Esophagus (tissue), 2 donors: ENCODE results near the gene SLC16A2. TPM values are rescaled to one million over a fixed set of nuclear protein-coding genes. Genes with fewer than 3 reads are reported as not detected.

Source experiments
- H3K27ac ChIP-seq, 2 donors: one replicate each; pipeline ENCODE4 v1.5.1; 2013; ENCODE audit warnings: low read depth in 2 of 2, mild to moderate bottlenecking in 2 of 2, inconsistent platforms in 1 of 2, low read length in 1 of 2, moderate library complexity in 1 of 2
- H3K27me3 ChIP-seq, 2 donors: one replicate each; pipeline ENCODE4 v1.6.1; 2013; ENCODE audit warnings: low read length in 2 of 2, control low read depth in 1 of 2, mild to moderate bottlenecking in 1 of 2; ENCODE audit not compliant: insufficient read depth in 2 of 2, control insufficient read depth in 1 of 2
- H3K36me3 ChIP-seq, 2 donors: one replicate each; pipeline ENCODE4 v1.6.1; 2013; ENCODE audit warnings: low read length in 1 of 2; ENCODE audit not compliant: control insufficient read depth in 2 of 2, insufficient read depth in 2 of 2
- H3K4me1 ChIP-seq, 2 donors: one replicate each; pipeline ENCODE4 v1.6.1; 2013; ENCODE audit warnings: low read length in 1 of 2; ENCODE audit not compliant: control insufficient read depth in 2 of 2, insufficient read depth in 2 of 2
- H3K4me3 ChIP-seq, 2 donors: one replicate each; pipeline ENCODE4 v1.5.1; 2013; ENCODE audit warnings: low read length in 2 of 2, mild to moderate bottlenecking in 2 of 2, low read depth in 1 of 2, moderate library complexity in 1 of 2
- H3K9me3 ChIP-seq, 2 donors: one replicate each; pipeline ENCODE4 v1.6.1; 2013; ENCODE audit warnings: mild to moderate bottlenecking in 2 of 2, low read depth in 1 of 2, low read length in 1 of 2, moderate library complexity in 1 of 2; ENCODE audit not compliant: control insufficient read depth in 2 of 2, insufficient read depth in 1 of 2
- WGBS, 2 donors: extraction: QIAGEN DNeasy Blood & Tissue Kit; methylation state at CpG; one replicate each; pipeline ENCODE4 v1.1.7; 2013; 5-methylcytosine and 5-hydroxymethylcytosine counted together
- polyA plus RNA-seq, 2 donors: library from polyadenylated mRNA; stranded (reverse); fragments of 200-250 nt; gene quantifications; one replicate each; pipeline ENCODE4 v1.2.3, GENCODE V29; 2013
- donor health status: healthy with polysubstance abuse.
- donor health status: Bipolar disorder and iron deficiency.

The SLC16A2 gene
- polyA plus RNA-seq, 2 donors = 2.4 TPM

DNA sequence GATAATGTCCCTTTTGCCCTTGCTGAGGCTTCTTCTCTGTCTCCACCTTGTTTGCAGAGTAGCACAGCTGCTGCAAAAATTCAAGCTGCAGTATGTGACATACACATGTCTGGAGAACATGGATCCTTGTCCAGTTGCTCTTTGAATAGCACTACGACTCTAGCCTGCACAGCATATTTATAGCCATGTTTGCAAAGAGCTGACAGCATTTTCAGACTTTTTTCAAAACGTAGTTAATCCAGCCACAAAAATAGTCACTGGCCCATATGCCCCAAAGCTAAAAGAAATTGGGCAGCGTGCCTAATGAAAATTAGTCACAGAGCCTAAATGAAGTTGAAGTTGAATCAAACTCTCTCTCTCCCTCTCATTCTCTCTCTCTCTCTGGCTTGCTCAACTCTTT is 17.5 kb downstream of the SLC16A2 start:
- no peaks in the 10 kb centered on the region for H3K4me1 ChIP-seq
- no peak overlapping the region for H3K4me3 ChIP-seq
- peaks cover 0 to 2% of the 10 kb centered on the region in 2 donors for H3K27me3 ChIP-seq
- no peaks in the 10 kb centered on the region for H3K36me3 ChIP-seq
- no peak overlapping the region for H3K27ac ChIP-seq
- WGBS, 2 donors = 27 to 58% methylated on average over 3 of the region's 3 CpGs
- H3K9me3 ChIP-seq = no peaks in the 10 kb centered on the region

DNA sequence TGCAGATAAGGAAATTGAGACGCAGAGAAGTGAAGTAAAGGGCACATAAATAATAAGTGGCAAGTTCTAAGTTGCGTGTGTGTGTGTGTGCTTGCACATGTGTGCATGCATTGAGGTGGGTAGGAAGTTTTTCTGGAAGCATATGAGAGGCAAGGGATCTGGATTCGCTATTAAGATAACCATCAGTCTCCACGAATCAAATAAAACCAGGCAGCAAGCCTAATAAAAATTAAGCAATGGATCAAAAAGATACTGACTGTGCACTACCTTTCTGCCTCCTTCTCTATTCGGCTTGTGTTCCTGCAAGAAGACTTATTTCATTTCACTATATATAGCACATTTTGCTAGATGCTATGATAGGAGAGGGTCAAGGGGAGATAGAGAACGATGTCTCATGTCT is 23.8 kb downstream of the SLC16A2 start:
- Histone ChIP-seq H3K4me3 (no peak overlapping the region), H3K27me3 (no peaks in the 10 kb centered on the region), H3K27ac (no peak overlapping the region), H3K4me1 (no peaks in the 10 kb centered on the region), H3K36me3 (no peaks in the 10 kb centered on the region), H3K9me3 (no peaks in the 10 kb centered on the region)
- WGBS, 2 donors = 75 to 88% methylated on average over 6 of the region's 6 CpGs

DNA sequence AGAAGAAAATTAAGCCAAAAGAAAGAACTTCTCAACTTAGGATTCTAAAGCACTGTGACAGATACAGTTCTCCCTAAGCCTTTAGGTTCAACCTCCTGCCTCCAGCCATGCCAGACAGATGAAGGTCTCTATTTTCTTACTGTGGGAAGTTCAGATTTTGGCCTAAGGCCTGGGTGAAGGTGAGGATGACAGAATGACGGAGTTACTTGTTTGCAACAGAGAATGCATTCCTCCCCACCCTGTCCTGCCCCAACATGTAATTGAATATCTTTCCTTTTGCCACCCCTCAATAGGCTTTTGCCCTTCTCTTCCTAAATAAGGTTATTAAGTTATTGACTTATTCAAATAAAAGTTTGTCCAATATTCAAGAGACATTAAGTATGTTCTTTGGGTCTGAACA is 25.6 kb downstream of the SLC16A2 start:
- H3K9me3 ChIP-seq = no peaks in the 10 kb centered on the region
- H3K27ac ChIP-seq = no peak overlapping the region
- peaks cover 0 to under 1% of the 10 kb centered on the region in 2 donors for H3K4me1 ChIP-seq
- H3K36me3 ChIP-seq = no peaks in the 10 kb centered on the region
- H3K4me3 ChIP-seq = no peak overlapping the region
- H3K27me3 ChIP-seq = no peaks in the 10 kb centered on the region
- 52 to 56% methylated on average over 1 of the region's 1 CpG for WGBS, 2 donors

DNA sequence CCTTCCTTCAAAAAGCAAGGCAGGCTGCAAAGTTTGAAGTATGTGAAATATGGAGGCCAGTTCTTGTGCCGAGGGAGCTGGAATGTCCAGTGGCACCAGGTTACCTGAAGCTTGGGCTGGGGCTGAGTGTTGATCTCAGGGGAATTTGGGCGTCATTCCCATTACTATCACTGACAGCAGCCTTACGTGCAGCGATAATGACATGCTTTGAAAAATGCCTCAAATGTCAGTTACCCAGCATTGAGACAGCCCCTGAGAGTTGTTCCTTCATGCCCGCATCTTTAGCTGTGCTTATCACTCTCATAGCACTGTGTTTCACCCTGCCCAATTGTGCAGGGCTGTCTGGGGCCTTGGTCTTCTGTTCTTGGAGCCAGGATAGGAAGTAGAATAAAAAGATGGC is 27.4 kb downstream of the SLC16A2 start:
- Histone ChIP-seq H3K9me3 (no peaks in the 10 kb centered on the region), H3K36me3 (no peaks in the 10 kb centered on the region), H3K27me3 (no peaks in the 10 kb centered on the region), H3K4me3 (no peak overlapping the region), H3K4me1 (peaks cover 0 to 4% of the 10 kb centered on the region in 2 donors), H3K27ac (no peak overlapping the region)
- 86 to 94% methylated on average over 5 of the region's 5 CpGs for WGBS, 2 donors

DNA sequence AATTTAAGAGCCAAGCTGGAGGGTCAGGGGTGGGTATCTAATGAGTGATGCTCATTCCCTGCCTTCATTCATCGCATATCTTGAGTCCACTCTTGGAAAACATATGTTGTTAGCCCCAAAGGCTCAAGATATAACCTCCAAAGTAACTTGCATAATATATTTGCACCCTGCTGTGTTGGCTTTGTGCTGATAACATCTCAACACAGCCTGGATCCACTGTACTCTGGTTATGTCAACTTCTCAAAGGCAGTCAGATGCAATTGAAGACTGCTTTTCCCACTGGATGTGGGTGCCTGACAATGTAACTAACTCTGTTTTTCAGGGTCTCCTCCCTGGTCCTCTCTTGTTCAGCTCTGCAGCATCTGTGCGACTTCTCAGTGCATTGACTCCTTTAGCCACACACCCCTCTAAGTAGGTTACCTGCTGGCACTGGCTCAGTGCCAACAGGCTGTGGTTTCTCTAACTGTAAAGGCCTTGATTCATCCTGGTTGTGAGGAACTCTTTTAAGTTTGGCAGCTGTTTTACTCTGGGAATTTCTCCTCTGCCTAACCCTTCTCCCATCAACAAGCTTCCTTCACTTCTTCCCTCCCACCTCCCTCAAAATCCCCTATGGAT is 28.1 kb downstream of the SLC16A2 start:
- Histone ChIP-seq H3K4me3 (no peak overlapping the region), H3K4me1 (peaks cover 0 to 4% of the 10 kb centered on the region in 2 donors), H3K36me3 (no peaks in the 10 kb centered on the region), H3K9me3 (no peaks in the 10 kb centered on the region), H3K27me3 (no peaks in the 10 kb centered on the region), H3K27ac (no peak overlapping the region)
- 62 to 76% methylated on average over 2 of the region's 2 CpGs for WGBS, 2 donors

DNA sequence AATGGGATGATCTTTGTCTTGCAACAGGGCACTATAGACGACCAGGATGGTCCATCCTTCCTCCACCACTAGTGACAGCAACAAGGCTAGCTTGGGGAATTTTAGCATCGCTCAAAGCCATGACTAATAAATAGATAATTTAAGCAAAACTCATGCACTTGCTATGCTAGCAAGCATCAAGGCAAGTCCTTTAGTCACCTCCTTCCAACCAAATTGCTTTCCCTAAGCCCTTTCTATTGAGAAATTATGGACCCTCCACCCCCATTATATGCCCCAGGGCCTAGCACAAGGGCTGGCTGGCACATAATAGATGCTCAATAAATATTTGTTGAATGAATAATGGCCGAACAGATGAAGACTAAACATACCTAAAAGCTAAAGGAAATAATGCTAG is 28.6 kb downstream of the SLC16A2 start:
- Histone ChIP-seq H3K27me3 (no peaks in the 10 kb centered on the region), H3K36me3 (no peaks in the 10 kb centered on the region), H3K4me1 (peaks cover 0 to 4% of the 10 kb centered on the region in 2 donors), H3K9me3 (no peaks in the 10 kb centered on the region), H3K4me3 (no peak overlapping the region), H3K27ac (no peak overlapping the region)
- 36 to 50% methylated on average over 3 of the region's 3 CpGs for WGBS, 2 donors

DNA sequence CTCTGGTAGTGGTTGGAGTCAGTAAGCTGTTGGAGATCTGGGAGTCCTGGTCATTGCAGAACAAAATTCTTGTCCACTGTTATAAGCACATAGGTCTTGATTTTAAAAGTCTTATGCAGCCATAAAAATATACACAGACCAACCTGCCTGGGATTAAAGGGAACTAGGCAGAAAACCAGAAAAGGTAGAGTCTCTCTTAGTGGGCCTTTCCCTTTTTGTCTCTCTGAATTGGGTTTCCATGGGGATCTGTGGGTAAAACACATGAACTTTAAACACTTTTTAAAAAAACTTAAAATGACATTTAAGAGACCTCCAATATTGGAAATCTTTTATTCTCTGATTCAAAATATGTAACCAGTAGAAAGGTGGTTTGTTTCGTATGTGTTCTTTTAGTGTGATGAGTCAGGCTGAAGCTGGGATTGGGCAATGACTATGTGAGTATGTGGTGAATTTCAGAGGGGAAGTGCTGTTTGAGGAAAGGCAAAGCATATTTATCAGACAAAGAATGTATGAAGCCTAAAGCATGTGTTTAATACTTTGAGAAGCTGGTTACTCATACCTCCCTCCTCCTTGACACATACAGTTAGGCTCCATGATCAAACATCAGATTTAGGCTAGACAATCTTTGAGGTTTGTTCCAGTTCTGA is 29.6 kb downstream of the SLC16A2 start:
- no peaks in the 10 kb centered on the region for H3K9me3 ChIP-seq
- H3K27me3 ChIP-seq = no peaks in the 10 kb centered on the region
- peak overlapping the region in 1 of 2 donors; percentile 48 for H3K27ac ChIP-seq
- 25 to 54% methylated on average over 1 of the region's 1 CpG for WGBS, 2 donors
- H3K36me3 ChIP-seq = no peaks in the 10 kb centered on the region
- H3K4me3 ChIP-seq = no peak overlapping the region
- H3K4me1 ChIP-seq = peaks cover 0 to 4% of the 10 kb centered on the region in 2 donors

DNA sequence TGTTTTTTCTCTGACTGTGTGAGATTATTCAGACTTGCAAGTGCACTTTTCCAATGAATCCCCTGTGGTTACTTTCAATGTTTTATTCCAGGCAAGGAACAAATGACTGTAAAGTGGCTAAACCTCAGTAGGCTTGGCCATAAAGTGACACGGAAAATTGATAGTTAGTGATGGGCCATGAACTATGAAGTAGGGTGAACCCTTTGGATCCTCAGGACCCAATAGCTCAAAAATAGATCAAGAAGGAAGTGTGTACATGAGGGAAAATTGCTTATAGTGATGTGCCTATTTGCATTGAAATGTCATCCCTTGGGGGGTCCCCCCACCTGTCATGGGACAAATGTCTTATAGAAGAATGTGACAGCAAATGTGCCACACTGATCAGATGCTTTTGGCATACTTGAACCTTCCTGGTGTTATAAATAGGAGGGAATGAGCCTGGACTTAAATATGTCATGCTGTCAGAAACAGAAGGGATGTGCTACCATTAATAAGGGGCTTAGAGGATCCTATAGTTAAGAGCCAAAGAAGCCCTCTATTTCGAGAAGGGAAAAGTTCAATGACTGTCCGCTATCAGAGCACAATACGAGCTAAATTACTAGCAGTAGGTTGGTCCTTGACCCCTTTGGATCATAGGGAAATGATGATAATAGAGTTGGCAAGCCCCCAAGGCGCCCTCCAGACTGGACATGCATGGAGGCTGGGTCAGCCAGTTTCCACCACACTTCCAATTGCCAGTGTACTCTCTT is 30.3 kb downstream of the SLC16A2 start:
- H3K36me3 ChIP-seq = no peaks in the 10 kb centered on the region
- H3K9me3 ChIP-seq = no peaks in the 10 kb centered on the region
- peaks cover 0 to 4% of the 10 kb centered on the region in 2 donors for H3K4me1 ChIP-seq
- H3K27ac ChIP-seq = peak overlapping the region in 1 of 2 donors; percentile 73
- no peak overlapping the region for H3K4me3 ChIP-seq
- H3K27me3 ChIP-seq = no peaks in the 10 kb centered on the region
- WGBS, 2 donors = 68 to 81% methylated on average over 5 of the region's 5 CpGs

DNA sequence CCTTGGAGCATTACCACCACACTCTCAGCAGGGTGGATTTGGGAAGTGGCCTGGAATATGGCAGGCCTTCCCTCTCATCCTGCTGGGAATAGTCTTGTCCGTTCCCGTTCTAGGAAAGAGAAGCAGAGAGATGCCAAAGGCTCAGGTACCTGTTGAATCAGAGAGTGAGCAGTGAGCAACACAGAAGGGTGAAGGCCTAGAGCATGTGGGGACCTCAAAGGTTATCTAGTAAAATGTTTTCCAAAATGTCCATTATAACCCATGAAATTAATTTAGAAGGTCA is 30.8 kb downstream of the SLC16A2 start:
- H3K9me3 ChIP-seq = no peaks in the 10 kb centered on the region
- H3K27me3 ChIP-seq = no peaks in the 10 kb centered on the region
- H3K4me1 ChIP-seq = peaks cover 0 to 4% of the 10 kb centered on the region in 2 donors
- no peak overlapping the region for H3K4me3 ChIP-seq
- H3K27ac ChIP-seq = no peak overlapping the region
- 85 to 90% methylated on average over 2 of the region's 2 CpGs for WGBS, 2 donors
- no peaks in the 10 kb centered on the region for H3K36me3 ChIP-seq
